GM12892 (cell line): ENCODE results near the gene NLRC3.
A peak's percentile ranks its signal among the peaks of the same experiment; 100 is the strongest.

Experiments
- DNase-seq: peaks from one replicate; pipeline ENCODE4 v3.0.0; 2011; ENCODE audit not compliant: insufficient read length
- FAIRE-seq: peaks from 2 replicates; lab custom pipeline; 2011; peaks lifted over from hg19 to GRCh38; lab: Jason Lieb, UNC
- POLR2A ChIP-seq: IDR thresholded peaks from 2 replicates; pipeline ENCODE4 v1.6.1; 2011; ENCODE audit warnings: low read depth, low read length, control low read depth
- POLR2AphosphoS5 ChIP-seq: IDR thresholded peaks from 2 replicates; pipeline ENCODE4 v1.6.1; 2011; ENCODE audit warnings: low read depth, low read length, control low read depth
- TAF1 ChIP-seq: IDR thresholded peaks from 2 replicates; pipeline ENCODE4 v1.6.1; 2011; ENCODE audit warnings: low read depth, mild to moderate bottlenecking, control low read depth, low read length, borderline replicate concordance

Gene NLRC3

DNA sequence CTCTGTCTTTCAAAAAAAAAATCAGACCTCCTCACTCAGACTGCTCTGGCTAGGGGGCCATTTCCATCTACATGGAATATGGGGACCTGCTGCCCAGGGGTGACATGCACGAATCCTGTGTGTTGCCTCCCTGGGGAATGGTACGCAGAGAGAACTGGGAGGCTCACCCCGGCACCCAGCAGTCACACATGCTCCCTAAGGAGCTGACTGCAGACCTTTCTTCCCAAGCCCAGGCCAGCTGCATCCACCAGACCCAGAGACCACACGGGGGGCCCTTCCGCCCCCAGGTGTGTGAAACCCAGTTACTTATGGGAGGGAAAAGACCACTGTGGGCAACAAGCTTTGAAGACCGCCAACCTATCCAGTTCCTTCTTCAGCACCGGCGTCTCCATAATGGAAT lies 7.2 kb upstream of the NLRC3 start:
- no peak for FAIRE-seq
- no peak for DNase-seq

DNA sequence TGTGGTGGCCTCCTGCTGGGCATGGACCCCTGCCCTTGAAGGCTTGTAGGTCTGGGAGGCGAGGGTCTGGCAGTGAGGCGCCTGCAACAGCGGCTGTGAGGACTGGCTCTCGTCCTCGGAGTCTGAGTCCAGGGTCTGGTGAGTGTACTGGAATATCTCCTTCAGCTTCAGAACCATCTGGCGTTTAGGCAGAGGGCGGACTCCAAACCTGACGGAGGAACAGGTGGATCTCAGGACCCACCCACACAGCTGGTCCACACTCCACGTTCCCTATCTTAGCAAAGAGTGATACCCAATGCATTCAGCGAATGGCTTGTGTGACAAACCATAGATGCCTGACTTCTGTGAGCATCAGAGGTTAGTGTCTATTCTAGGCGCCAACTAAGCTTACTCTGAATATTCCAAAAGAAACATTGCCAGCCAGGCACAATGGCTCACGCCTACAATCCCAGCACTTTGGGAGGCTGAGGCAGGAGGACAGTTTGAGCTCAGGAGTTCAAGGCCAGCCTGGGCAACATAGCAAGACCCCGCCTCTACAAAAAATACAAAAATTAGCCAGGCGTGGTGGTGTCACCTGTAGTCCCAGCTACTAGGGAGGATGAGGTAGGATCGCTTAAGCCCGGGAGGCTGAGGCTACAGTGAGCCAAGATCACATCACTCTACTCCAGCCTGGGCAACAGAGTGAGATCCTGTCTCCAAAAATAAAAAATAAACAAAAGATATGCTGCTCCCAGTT lies 6.3 kb upstream of the NLRC3 start:
- FAIRE-seq (no peak), DNase-seq (no peak)
- no peak for TF ChIP-seq POLR2AphosphoS5
- no peak for TF ChIP-seq TAF1
- TF ChIP-seq POLR2A = no peak

More for the DNA sequence above, 7.2 kb upstream of the NLRC3 start:
- TF ChIP-seq TAF1 (no peak), POLR2A (no peak), POLR2AphosphoS5 (no peak)

DNA sequence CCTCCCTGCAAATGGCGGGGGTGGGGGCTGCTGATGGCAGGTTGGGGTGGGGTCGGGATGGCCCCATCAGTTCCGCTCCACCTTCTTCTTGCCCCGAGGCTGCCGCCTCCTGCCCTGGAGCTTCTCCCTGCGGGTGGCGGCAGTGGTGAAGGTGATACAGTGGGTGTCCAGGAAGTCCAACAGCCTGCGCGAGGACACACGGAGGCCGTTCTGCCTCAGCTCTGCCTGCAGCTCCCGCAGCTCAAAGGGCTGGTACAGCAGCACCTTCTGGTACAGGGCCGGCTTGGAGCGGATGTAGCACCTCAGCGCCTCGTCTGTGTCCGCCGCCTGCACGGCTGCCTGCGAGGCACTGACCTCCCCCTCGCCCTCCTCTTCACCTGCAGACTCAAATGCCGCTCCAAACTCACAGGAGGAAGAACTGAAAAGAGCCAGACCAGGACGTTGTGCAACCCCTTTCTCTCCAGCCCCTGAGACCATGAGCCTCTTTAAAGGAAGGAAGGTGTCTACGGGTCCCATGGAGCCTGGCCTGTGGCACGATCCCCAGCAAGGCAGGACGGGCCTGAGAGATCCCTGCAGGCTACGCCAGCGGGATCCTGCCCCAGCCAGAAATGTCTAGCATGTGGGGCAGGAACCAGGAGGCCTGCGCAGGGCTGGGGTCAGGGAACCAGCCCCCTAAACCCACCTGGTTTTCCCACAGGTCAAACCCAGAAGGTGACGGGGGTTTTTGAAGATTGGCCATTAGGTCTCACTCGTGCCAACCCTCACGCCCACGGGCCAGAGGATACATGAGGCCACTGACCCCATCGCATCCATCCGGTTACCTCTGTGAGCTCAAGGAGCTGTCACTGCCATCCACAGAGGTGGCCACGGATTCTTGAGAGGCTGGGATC lies 5.3 kb upstream of the NLRC3 start:
- DNase-seq (no peak), FAIRE-seq (no peak)
- TF ChIP-seq TAF1 (no peak), POLR2AphosphoS5 (no peak), POLR2A (no peak)

DNA sequence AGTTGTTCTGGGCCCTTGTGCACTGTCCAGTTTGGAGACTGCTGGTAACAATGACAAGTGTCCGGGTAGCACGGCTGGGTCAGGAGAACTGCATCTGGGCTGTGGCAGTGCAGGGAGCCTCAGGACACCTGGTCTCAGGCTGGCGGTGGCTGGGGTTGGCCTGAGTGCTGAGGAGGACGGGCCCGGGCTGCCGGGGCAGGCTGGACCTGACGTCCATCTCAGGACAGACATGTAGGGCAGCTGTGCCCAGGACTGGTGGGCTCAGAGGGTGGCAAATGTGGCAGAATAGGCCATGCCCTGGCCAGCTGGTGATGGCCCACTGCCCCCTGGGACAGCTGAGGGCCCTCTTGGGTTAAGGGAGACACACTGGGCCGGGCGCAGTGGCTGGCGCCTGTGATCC lies 4.2 kb upstream of the NLRC3 start:
- TF ChIP-seq POLR2AphosphoS5 (no peak), TAF1 (no peak), POLR2A (no peak)
- FAIRE-seq (no peak), DNase-seq (no peak)

DNA sequence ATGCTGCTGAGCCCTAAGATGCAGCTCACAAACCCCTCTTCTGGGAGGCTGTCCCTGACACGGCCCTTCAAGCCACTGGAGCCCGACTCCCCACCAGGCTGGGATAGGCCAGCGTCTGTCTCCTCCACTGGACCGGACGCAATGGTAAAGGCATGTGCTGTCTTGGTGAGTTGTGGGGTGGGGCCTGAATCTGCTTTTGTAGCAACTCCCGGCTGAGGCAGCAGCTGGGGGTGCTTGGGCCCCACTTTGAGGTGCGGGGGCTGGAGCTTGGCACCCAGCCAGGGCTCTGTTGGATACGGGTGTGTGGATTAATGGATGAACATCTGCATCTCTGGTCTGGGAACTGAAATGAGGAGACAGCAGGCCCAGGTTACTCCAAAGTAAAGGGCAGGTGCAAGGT lies 3.5 kb upstream of the NLRC3 start:
- DNase-seq (no peak), FAIRE-seq (no peak)
- TF ChIP-seq POLR2AphosphoS5 (no peak), TAF1 (no peak), POLR2A (no peak)

DNA sequence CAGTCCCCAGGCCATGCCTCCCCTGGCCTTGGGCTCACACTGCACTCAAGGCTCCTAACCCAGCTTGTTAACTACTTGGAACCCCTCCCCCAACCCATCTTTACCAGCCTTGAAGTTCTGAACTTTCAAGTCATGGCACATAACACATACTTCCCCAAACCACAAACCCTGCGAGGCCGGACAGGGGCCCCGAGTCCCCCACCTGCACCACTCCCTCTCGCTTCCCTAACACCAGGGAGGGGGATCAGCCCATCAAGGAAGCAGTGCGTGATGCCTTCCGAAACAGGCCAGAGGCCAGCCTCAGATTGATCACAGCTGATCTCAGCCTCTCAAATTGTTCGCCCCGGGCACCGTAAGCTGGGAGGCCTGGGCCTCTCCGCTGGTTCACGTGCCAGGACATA lies 3.0 kb upstream of the NLRC3 start:
- FAIRE-seq = no peak
- DNase-seq = no peak
- TF ChIP-seq TAF1 = no peak

DNA sequence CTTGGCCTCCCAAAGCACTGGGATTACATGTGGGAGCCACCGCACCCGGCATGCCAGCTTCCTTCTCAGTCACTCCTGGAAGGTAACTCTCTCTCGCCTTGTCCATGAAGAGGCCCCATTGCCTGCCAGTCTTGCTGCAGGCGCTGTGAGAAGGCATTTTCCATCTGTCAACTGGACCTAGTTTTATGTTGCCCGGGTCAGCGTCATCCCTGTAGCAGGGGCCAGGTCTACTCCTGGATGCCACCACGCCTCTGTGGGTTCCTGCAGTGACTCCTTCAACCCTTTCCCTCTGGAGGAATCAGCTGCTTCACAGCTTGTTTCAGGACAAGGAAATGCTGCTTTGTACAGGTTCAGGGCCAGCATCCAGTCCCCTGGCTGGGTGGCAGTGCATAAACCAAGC lies 2.6 kb upstream of the NLRC3 start:
- TF ChIP-seq POLR2AphosphoS5 = no peak
- no peak for FAIRE-seq
- no peak for DNase-seq

DNA sequence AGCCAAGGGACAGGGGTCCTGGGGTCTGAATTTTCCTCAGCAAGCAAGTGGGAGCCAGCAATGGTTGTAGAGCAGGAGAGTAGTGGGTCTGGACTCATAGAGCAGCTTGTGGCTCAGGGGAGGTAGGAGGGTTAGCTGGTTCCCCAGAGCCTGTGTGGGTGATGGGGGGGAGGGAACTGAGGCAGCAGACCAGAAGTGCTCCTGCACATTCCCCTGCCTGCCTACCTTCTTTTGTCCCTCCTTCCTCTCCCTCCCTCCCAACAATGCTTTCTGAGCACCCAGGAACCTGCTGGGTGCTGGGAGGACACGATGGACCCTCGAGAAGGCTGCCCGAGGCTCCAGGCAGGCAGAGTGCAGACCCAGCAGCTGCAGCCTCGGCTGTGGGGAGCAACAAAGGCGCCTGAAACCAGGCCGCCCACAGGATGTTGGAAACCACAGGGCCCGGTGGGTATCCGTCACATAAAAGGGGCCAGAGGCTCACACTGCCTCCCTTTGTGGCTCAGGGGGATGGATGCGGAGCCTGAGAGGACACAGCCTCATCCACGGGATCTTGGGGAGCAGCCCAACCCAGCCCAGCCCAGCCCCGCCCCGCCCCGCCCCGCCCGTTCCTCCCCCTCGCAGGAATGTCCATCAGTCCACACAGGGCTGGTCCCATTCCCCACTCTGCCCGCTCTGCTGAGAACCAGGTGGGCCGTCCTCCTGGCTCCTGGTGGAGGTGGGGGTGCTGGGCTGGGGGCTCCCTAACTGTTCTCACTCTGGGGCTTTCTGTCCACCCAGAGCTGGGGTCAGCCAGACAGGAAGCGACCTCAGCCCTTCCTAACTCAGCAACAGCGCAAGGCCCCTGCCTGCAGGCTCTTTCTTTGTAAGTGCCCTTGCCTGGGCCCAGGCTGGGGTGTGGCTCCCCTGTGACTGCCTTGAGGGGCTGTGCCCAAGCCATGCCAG lies 1.7 kb upstream of the NLRC3 start:
- FAIRE-seq = peak; percentile 86
- DNase-seq = peak; percentile 76

DNA sequence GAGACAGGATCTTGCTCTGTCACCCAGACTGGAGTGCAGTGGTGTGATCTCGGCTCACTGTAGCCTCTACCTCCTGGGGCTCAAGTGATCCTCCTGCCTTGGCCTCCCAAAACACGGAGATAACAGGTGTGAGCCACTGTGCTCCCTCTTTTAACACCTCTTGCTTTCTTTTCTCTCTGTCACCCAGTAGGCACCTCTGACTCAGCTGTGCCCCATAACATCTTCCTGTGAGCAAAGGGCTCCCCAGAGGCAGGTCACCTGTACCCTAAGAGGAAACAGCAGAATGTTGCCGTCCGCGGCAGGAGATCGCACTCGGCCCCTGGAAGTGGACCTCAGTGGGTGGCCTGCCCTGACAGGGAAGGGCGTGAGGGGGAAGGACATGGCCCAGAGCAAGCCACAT lies 918 bp upstream of the NLRC3 start:
- DNase-seq (no peak), FAIRE-seq (no peak)
- TF ChIP-seq POLR2A (no peak), POLR2AphosphoS5 (no peak), TAF1 (no peak)

More for the DNA sequence above, 1.7 kb upstream of the NLRC3 start:
- TF ChIP-seq POLR2A = 0 out of 2 replicates have a peak, but pooled peaks have one; percentile 34
- TF ChIP-seq POLR2AphosphoS5 = peak; percentile 73
- no peak for TF ChIP-seq TAF1

DNA sequence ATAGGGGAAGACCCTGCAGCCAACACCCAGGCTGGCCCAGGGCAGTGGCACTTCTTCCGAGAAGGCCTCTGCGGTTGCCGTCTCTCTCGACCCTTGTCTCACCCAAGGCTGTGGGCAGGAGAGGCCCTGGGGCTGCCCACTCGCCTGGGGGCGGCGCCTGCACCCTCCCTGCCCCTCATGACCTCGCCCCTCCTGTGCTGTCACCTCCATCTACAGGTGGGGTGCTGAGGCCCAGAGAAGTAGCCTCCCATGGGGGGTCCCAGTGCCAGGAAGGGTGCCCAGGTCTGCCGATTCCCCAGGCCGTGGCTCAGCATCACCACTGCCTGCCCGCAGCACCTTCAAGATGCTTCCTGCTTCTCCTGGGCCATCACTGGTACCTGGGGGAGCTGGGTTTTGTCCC lies 992 bp downstream of the NLRC3 start:
- peak; percentile 5 for FAIRE-seq
- DNase-seq = no peak
- no peak for TF ChIP-seq TAF1
- TF ChIP-seq POLR2AphosphoS5 = no peak
- no peak for TF ChIP-seq POLR2A

DNA sequence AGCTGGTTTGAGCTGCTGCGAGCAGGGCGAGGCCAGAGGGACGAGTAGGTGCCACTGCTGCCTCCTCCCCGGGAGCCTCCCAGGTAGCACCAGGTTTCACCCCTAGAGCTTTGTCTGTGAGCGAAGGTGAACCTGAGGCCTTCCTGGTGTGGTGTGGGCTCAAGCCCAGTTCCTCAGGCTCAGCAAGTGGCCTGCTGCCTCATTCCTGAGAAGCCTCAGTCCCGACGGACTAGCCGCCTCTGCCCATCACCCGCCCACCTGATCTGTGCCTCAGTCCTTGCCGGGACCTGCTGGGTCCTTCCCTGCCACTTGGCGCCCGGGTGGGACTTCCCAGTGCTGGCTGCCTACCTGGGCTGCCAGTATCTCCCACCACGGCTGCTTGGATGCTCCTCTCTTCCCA lies 1.7 kb downstream of the NLRC3 start:
- no peak for FAIRE-seq
- TF ChIP-seq POLR2A = no peak
- TF ChIP-seq POLR2AphosphoS5 = no peak
- TF ChIP-seq TAF1 = no peak
- no peak for DNase-seq
